GM21723 (cell line): ENCODE data around the gene CPLANE2.
"Not testable (repeated sequence)": the region's sequence is repeated elsewhere in the genome, so short reads cannot be mapped to it uniquely, and the experiment has no call there.

Experiments
- ATAC-seq: cut with Tn5 transposase; IDR thresholded peaks from one replicate; pipeline ENCODE4 v1.9.1; 2021; ENCODE audit warnings: mild to moderate bottlenecking, moderate library complexity; ENCODE audit not compliant: unreplicated experiment

The CPLANE2 gene

DNA sequence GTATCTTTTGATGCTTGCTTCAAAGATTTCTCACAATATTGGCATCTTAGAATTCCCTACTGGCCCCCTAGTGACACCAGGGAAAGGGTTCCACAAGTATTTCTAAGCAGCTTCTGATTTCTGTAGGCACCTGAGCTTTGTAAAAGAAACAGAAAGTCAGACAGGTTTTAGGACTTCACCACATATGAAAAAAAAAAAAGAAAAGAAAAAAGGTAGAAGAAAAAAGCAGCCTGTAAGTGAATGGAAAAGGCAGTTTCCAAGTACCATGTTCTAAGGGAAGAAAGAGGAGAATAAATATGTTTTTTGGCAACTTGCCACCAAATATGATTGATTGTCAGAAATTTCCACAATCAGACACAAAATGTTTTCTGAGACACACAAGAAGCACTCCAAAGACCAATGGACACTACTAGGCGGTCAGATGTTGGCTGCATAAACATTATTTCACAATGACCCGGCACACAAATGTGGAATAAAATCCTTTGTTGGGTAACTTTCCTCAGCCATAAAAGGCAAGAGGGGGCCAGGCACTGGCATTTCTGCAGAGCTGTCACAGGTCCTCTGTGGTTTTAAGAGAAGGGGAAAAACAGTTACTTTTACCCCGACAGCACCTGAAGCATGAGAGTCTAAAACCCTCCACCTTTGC, 12.7 kb upstream of the CPLANE2 start:
- ATAC-seq = no peak

GRCh38 chr1:16248603-16249516, 11.9 kb upstream of the CPLANE2 start:
- ATAC-seq = no peak

GRCh38 chr1:16248007-16248436, 11.0 kb upstream of the CPLANE2 start:
- no peak for ATAC-seq

- no peak for ATAC-seq
These were observed 10.5 kb upstream of the CPLANE2 start for GRCh38 chr1:16247441-16247840.

- ATAC-seq = no peak
These were observed 10.0 kb upstream of the CPLANE2 start for GRCh38 chr1:16246961-16247360.

- not testable (repeated sequence) for ATAC-seq
These were observed 9.3 kb upstream of the CPLANE2 start for GRCh38 chr1:16246239-16246638.

GRCh38 chr1:16245476-16246196, 8.7 kb upstream of the CPLANE2 start:
- ATAC-seq = no peak

DNA sequence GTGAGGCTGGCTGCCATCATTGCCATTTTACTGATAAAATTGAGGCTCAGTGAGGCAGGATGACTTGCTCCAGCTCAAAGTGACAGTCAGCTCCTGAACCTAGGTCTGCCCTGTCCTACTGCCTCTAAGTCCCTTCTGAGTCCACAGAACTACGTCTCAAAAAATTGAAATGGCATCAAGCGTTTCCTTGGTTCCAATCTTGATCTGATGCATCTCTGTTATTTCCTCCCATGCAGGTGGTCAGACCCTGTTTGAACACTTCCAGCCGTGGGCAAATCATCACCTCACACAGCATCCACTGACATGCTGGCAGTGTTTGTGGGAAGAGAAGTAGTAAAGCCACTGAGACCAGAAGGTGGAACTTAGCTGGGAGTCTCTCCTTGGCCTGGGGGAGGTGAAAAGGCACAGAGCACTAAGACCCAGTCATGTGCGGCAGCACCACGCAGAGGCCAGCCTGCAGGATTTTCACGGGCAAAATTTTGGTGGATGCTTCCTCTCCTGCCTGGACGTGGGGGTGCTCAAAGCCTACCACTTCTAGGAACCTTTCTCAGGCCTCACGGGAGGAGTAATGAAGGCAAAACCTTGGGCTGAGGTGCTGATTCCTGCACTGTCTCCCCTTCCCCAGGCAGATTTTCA, 7.8 kb upstream of the CPLANE2 start:
- no peak for ATAC-seq

- no peak for ATAC-seq
These were observed 7.1 kb upstream of the CPLANE2 start for GRCh38 chr1:16243936-16244649.

DNA sequence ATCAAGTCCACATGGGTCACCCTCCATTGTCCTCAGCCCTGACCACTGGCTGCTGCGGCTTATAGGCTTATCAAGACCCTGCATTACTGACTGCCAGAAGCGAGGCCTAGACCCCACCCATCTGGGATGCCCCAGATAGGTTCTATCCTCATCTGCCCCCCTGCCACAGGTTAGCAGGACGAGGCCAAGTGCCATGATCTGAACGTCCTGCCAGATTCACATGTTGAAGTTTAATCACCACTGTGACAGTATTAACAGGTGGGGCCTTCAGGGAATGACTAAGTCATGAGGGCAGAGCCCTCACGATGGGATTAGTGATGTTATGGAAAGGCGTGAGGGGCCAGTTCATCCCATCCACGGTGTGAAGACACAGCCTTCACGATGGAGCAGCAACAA, 6.2 kb upstream of the CPLANE2 start:
- ATAC-seq = no peak

DNA sequence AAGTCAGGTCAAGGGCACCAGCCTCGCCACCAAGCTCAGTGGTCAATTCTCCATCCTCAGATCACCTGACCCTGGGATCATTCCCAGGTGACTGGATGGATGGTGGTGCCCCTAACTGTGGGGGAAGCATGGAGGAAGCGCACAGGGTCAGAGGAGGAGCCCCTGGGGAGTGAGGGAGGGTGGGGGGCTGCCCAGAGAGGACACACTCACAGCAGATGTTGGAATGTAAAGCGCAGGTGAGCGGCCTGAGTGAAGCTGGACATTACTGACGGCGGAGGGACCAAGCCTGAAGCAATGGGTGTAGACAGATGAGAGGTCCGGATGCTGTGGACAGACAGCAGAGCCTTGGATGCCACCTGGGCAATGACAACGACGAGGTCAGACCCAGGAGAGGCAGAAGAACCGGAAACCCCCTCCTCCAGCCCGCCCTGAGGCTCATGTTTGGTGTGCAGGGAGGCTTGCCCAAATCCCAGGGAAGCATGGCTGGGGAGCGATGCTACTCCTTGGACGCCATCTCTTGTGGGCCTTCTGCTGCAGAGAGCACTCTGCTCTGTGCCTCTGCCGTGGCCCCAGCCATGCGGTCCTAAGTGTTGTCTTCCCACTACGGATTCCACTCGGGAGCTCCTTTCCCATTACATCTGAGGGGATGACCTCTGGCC, 5.7 kb upstream of the CPLANE2 start:
- no peak for ATAC-seq

DNA sequence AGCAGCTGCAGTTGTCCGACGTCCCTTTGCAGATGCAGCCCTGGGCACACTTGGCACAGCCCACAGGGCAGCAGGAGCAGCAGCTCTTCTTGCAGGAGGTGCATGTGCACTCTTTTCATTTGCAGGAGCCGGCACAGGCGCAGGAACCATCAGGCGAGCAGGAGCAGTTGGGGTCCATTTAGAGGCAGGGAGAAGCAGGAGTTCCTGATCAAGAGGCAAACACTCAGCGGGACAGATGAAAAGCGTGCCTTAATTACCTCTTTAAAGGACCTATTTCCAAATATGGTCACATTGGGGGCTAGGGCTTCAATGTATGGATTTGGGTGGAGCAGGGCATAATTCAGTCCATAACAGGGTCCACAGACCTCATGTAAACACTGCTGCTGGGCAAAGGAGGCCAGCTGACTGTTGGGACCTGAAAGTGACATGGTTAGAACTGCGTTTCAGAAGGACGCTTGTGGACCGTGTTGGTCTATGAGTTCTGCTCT, 4.3 kb upstream of the CPLANE2 start:
- no peak for ATAC-seq

GRCh38 chr1:16239972-16240491, 3.0 kb upstream of the CPLANE2 start:
- ATAC-seq = no peak

DNA sequence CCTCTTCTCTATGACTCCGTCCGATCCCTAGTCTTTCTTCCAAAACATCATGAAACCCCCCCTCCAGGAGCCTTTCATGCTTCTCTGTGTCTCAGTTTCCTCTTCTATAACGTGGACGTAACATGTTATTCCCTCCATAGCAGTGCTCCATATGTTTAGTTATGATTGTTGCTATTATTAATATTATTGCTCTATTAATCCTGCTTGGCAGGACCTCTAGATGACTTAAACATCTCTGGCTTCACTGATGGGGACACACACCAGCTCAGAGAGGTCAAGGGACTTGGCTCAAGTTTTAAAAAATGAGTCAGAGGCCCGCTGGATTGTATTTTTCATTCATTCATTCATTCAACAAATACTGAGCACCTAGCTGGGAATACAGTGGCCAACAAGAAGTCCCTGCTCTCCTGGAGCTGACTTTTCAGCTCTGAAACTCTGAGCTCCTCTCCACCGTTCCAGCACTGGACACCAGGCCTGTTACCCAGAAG, 404 bp upstream of the CPLANE2 start:
- ATAC-seq = no peak

DNA sequence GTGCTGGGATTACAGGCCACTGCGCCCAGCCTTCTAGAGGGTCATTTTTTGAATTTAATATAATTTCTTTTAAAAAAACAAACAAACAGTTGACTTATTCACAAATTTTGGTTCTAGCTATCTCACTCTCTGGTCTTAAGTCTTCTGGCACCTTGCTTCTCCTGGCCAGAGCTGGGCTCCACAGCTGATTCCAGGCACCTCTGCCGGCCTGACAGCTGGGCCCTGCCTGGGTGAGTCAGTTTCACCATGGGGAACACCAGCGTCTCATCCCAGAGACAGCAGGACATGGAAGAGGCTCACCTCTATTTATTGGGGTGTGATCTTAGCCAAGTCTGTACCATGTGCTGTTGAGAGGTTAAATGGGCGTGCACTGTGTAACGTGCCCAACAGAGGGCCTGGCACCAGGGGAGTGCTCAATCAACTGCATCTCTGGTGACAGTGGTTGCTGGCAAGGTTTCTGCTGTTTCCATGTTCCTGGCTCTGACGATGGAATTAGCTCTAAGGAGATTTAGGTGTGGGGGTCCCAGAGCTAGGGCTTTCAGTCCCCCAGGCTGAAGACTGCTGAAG, 956 bp downstream of the CPLANE2 start:
- peak; percentile 36 for ATAC-seq

- ATAC-seq = no peak
These were observed 1.6 kb downstream of the CPLANE2 start for GRCh38 chr1:16235347-16235746.

GRCh38 chr1:16233431-16233830, 3.6 kb downstream of the CPLANE2 start:
- no peak for ATAC-seq

DNA sequence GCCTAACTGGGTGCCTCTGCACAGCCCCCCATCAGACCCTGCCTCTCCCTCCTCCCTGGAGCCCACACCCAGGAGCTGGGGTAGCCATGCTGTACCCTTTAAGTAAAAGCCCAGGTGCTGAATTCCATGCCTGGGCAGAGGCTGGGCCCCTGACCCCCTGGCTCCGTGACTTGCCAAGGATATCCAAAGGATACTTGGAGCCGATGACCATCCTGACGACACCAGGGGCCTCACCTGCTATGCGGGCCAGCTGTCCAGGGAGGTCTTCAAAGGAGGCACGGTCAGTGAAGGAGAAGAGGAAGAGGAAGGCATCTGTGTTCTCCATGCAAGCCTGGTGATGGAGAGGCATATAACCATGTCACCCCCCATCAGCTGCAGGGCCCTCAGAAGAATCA, 4.7 kb downstream of the CPLANE2 start:
- no peak for ATAC-seq
